CD4-positive, CD25-positive, alpha-beta regulatory T cell (primary cell): Measurements from ENCODE around the gene GPR183. TPM values are rescaled to one million over a fixed set of nuclear protein-coding genes. Genes with fewer than 3 reads are reported as not detected.
A peak's percentile ranks its signal among the peaks of the same experiment; 100 is the strongest.

Source experiments
- ATAC-seq, 2 donors: fragments of 150-1000 bp; cut with Tn5 transposase; one replicate each; pipeline ENCODE4 v1.10.0; 2021; ENCODE audit warnings: low read depth in 2 of 2, moderate number of reproducible peaks in 2 of 2, moderate library complexity in 1 of 2
- DNase-seq, 3 donors: peaks; one replicate each; pipeline versions ENCODE4 v3.0.0 to v3.0.0-alpha.2; 2012 to 2022; ENCODE audit warnings: mixed read lengths in 1 of 3
- H3K27ac ChIP-seq: one replicate; pipeline ENCODE4 v1.7.0; 2013; ENCODE audit warnings: mild to moderate bottlenecking, low read length; ENCODE audit not compliant: insufficient read depth, poor library complexity, severe bottlenecking
- H3K27me3 ChIP-seq: one replicate; pipeline ENCODE4 v1.7.0; 2013; ENCODE audit warnings: low read length; ENCODE audit not compliant: control insufficient read depth, insufficient read depth
- H3K36me3 ChIP-seq: one replicate; pipeline ENCODE4 v1.7.0; 2013; ENCODE audit warnings: mild to moderate bottlenecking, low read length, moderate library complexity; ENCODE audit not compliant: control insufficient read depth, insufficient read depth
- H3K4me1 ChIP-seq: 2 replicates; pipeline ENCODE4 v1.7.0; 2013; ENCODE audit warnings: mild to moderate bottlenecking, low read length; ENCODE audit not compliant: insufficient read depth, control insufficient read depth, poor library complexity, severe bottlenecking
- H3K4me3 ChIP-seq: one replicate; pipeline ENCODE4 v1.7.0; 2013; ENCODE audit warnings: low read depth, mild to moderate bottlenecking, low read length, moderate library complexity
- H3K9me3 ChIP-seq, 2 experiments: 1 replicate in 1 of 2; 2 replicates in 1 of 2; pipeline ENCODE4 v1.7.0; 2013; ENCODE audit warnings: low read length in 2 of 2, mild to moderate bottlenecking in 1 of 2, moderate library complexity in 1 of 2; ENCODE audit not compliant: control insufficient read depth in 2 of 2
- H3K27ac Mint-ChIP-seq, 3 donors: one replicate each; pipeline ENCODE4 v1.8.0; 2020 to 2022; ENCODE audit warnings: mild to moderate bottlenecking in 3 of 3, mixed read lengths in 3 of 3, moderate library complexity in 2 of 3
- H3K27me3 Mint-ChIP-seq: one replicate; pipeline ENCODE4 v1.8.0; 2022; ENCODE audit warnings: mild to moderate bottlenecking, mixed read lengths
- H3K36me3 Mint-ChIP-seq: one replicate; pipeline ENCODE4 v1.8.0; 2020; ENCODE audit warnings: mixed read lengths
- H3K4me1 Mint-ChIP-seq, 4 donors: one replicate each; pipeline ENCODE4 v1.8.0; 2020 to 2022; ENCODE audit warnings: mixed read lengths in 4 of 4, mild to moderate bottlenecking in 1 of 4
- H3K4me3 Mint-ChIP-seq, 4 donors: one replicate each; pipeline ENCODE4 v1.8.0; 2020 to 2022; ENCODE audit warnings: mild to moderate bottlenecking in 4 of 4, mixed read lengths in 4 of 4, moderate library complexity in 3 of 4
- H3K9me3 Mint-ChIP-seq, 7 donors: one replicate each; pipeline ENCODE4 v1.8.0; 2020 to 2022; ENCODE audit warnings: mixed read lengths in 7 of 7, mild to moderate bottlenecking in 3 of 7, moderate library complexity in 2 of 7
- polyA plus RNA-seq, 4 donors: library from polyadenylated mRNA; unstranded; fragments of 300-500 nt; fragmentation: Illumina TruSeq; gene quantifications; one replicate each; pipeline ENCODE4 v1.2.3, GENCODE V29; 2021
- total RNA-seq: library from RNA; stranded (reverse); gene quantifications from one replicate; pipeline ENCODE4 v1.2.3, GENCODE V29; 2022

GPR183 gene
- total and polyA plus RNA-seq, 5 donors from 2014 or later, result 206 to 418 (median 306) TPM

DNA sequence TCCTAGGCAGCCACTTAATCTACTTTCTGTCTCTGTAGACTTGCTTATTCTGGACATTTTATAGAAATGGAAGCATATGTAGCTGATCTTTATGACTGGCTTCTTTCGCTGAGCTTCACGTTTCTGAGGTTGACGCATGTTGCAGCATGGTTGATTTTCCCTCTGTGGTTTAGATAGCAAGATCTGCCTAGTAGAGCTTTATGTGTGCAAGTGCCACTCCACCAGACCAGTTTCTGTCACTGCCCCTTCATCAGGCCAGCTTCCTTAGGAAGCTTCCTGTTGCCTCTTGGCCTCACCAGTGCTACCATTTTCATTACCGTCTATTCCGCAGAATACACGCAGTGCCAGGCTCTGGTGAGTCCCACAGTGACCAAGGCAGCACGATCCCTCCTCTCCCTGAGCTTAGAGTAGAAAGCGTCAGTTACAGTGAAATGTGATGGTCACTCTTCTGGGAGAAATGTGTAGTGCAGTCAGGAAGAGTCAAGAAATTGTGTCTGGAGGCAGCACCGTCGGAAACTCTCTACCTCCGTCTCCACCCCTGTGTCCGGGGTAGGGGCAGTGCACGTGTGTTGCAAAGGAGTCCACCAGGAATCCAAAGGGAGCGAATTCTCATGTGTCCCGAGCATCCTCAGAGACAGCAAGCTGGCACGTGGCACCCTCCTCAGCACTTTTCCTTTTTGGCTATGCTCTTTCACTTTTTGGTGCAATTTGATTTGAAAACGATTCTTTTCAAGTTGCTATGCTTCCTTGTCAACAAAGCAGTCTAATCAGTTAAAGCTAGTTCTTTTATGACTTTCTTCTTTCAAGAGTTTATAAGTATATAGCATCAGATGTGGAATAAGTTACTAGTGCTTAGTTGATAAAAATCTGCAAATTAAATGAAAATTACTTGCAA is 45.4 kb upstream of the GPR183 start:
- H3K36me3 Mint-ChIP-seq, result peaks cover 40% of the 10 kb centered on the region
- Histone ChIP-seq H3K36me3 (peaks cover 21% of the 10 kb centered on the region), H3K27ac (peak overlapping the region; percentile 97), H3K4me3 (peak overlapping the region; percentile 68), H3K4me1 (peaks cover 73% of the 10 kb centered on the region), H3K27me3 (no peaks in the 10 kb centered on the region), H3K9me3 (no peaks in the 10 kb centered on the region)
- H3K4me1 Mint-ChIP-seq, result peaks cover 24 to 95% (median 77%) of the 10 kb centered on the region in 4 donors
- peak overlapping the region; percentile 93 to 100 (median 99) for H3K27ac Mint-ChIP-seq
- DNase-seq (no peak), ATAC-seq (no peak)
- H3K4me3 Mint-ChIP-seq, result peak overlapping the region; percentile 57 to 65 (median 64)
- H3K27me3 Mint-ChIP-seq, result no peaks in the 10 kb centered on the region
- no peaks in the 10 kb centered on the region for H3K9me3 Mint-ChIP-seq

DNA sequence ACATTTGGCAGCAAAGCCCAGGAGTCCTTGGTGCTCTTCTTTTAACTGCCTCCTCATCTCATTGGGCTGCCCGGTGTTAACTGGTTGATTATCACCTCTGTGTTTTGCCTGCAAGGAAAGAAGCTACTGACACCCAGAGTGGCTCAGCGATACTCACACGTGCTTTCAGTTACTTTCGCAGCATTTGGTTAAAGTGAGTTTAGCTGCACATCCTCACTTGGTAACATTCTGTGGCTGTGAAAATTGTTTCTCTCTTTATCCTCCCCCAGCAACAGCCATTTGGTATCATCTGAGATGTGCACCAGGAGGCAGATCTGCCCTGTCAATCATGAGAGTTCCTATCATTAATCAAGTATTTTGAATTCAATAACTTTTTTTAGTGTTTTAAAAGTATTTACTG is 44.6 kb upstream of the GPR183 start:
- ATAC-seq, result peak; percentile 30 to 47
- peak overlapping the region; percentile 93 to 100 (median 93) for H3K27ac Mint-ChIP-seq
- H3K9me3 Mint-ChIP-seq, result no peaks in the 10 kb centered on the region
- Histone ChIP-seq H3K4me3 (peak overlapping the region; percentile 68), H3K36me3 (peaks cover 27% of the 10 kb centered on the region), H3K27me3 (no peaks in the 10 kb centered on the region), H3K9me3 (no peaks in the 10 kb centered on the region), H3K27ac (peak overlapping the region; percentile 97), H3K4me1 (peaks cover 69% of the 10 kb centered on the region)
- H3K4me1 Mint-ChIP-seq, result peaks cover 16 to 95% (median 74%) of the 10 kb centered on the region in 4 donors
- peaks cover 48% of the 10 kb centered on the region for H3K36me3 Mint-ChIP-seq
- H3K4me3 Mint-ChIP-seq, result peak overlapping the region; percentile 1 to 65 (median 62)
- peak in 2 of 3 donors; percentile 59 to 71 for DNase-seq
- no peaks in the 10 kb centered on the region for H3K27me3 Mint-ChIP-seq

GRCh38 chr13:99350191-99350590 is 43.0 kb upstream of the GPR183 start:
- H3K9me3 ChIP-seq, result no peaks in the 10 kb centered on the region
- H3K4me3 Mint-ChIP-seq, result peak overlapping the region in 2 of 4 donors; percentile 9 to 28
- H3K4me1 ChIP-seq, result peaks cover 53% of the 10 kb centered on the region
- no peaks in the 10 kb centered on the region for H3K27me3 ChIP-seq
- no peaks in the 10 kb centered on the region for H3K9me3 Mint-ChIP-seq
- no peak for DNase-seq
- H3K4me3 ChIP-seq, result no peak overlapping the region
- peaks cover 60% of the 10 kb centered on the region for H3K36me3 Mint-ChIP-seq
- H3K4me1 Mint-ChIP-seq, result peaks cover 9 to 90% (median 70%) of the 10 kb centered on the region in 4 donors
- no peaks in the 10 kb centered on the region for H3K27me3 Mint-ChIP-seq
- no peak for ATAC-seq
- peak overlapping the region; percentile 89 to 100 (median 93) for H3K27ac Mint-ChIP-seq
- no peak overlapping the region for H3K27ac ChIP-seq
- peaks cover 30% of the 10 kb centered on the region for H3K36me3 ChIP-seq

GRCh38 chr13:99347911-99348451 is 40.8 kb upstream of the GPR183 start:
- Mint-ChIP-seq H3K9me3 (peaks cover 0 to 3% (median 0%) of the 10 kb centered on the region in 7 donors), H3K36me3 (peaks cover 74% of the 10 kb centered on the region), H3K27ac (peak overlapping the region; percentile 26 to 100 (median 87)), H3K4me1 (peaks cover 15 to 86% (median 55%) of the 10 kb centered on the region in 4 donors), H3K4me3 (peak overlapping the region in 1 of 4 donors; percentile 37), H3K27me3 (no peaks in the 10 kb centered on the region)
- H3K4me3 ChIP-seq, result no peak overlapping the region
- no peak overlapping the region for H3K27ac ChIP-seq
- no peaks in the 10 kb centered on the region for H3K27me3 ChIP-seq
- no peak for DNase-seq
- ATAC-seq, result no peak
- H3K9me3 ChIP-seq, result no peaks in the 10 kb centered on the region
- peaks cover 31% of the 10 kb centered on the region for H3K4me1 ChIP-seq
- H3K36me3 ChIP-seq, result peaks cover 42% of the 10 kb centered on the region

- Mint-ChIP-seq H3K27ac (peak overlapping the region; percentile 26 to 100 (median 87)), H3K9me3 (peaks cover 0 to 3% (median 0%) of the 10 kb centered on the region in 7 donors), H3K27me3 (no peaks in the 10 kb centered on the region), H3K4me1 (peaks cover 13 to 83% (median 51%) of the 10 kb centered on the region in 4 donors), H3K4me3 (peak overlapping the region in 1 of 4 donors; percentile 37), H3K36me3 (peaks cover 76% of the 10 kb centered on the region)
- no peak for ATAC-seq
- Histone ChIP-seq H3K27ac (no peak overlapping the region), H3K36me3 (peaks cover 47% of the 10 kb centered on the region), H3K4me3 (no peak overlapping the region), H3K27me3 (no peaks in the 10 kb centered on the region), H3K9me3 (no peaks in the 10 kb centered on the region), H3K4me1 (peaks cover 25% of the 10 kb centered on the region)
- no peak for DNase-seq
Observed at GRCh38 chr13:99347335-99347878, 40.2 kb upstream of the GPR183 start.

- peaks cover 18% of the 10 kb centered on the region for H3K4me1 ChIP-seq
Observed at GRCh38 chr13:99346335-99347042, 39.3 kb upstream of the GPR183 start.

DNA sequence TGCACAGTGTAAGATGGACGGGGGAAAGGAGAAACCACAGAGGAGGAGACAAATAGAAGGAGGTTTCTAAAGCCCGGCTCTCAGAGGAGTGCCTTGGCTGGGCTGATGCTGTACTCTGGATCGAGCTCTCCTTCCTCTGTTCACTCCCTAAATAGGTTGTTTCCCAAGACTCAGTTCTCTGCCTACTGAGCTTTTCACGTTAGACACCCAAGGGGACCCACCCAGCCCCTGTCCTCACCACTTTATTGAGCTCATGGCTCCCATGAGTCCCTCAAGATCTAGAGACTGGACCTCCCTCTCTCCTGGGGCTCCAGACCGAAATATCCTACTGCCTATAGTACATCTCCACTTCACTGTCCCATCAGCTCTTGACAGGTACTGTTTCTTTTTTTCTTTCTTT is 38.1 kb upstream of the GPR183 start:
- peaks cover 19% of the 10 kb centered on the region for H3K4me1 ChIP-seq
- no peak for ATAC-seq
- H3K4me1 Mint-ChIP-seq, result peaks cover 24 to 83% (median 51%) of the 10 kb centered on the region in 4 donors

More at GRCh38 chr13:99346335-99347042, 39.3 kb upstream of the GPR183 start:
- H3K27me3 Mint-ChIP-seq, result no peaks in the 10 kb centered on the region
- H3K36me3 ChIP-seq, result peaks cover 56% of the 10 kb centered on the region
- peaks cover 17 to 83% (median 49%) of the 10 kb centered on the region in 4 donors for H3K4me1 Mint-ChIP-seq
- peak overlapping the region; percentile 88 to 96 (median 90) for H3K27ac Mint-ChIP-seq
- H3K27me3 ChIP-seq, result no peaks in the 10 kb centered on the region
- H3K36me3 Mint-ChIP-seq, result peaks cover 82% of the 10 kb centered on the region
- peaks cover 0 to 3% (median 0%) of the 10 kb centered on the region in 7 donors for H3K9me3 Mint-ChIP-seq
- ATAC-seq (no peak), DNase-seq (no peak)
- no peak overlapping the region for H3K4me3 ChIP-seq
- no peak overlapping the region for H3K27ac ChIP-seq
- no peak overlapping the region for H3K4me3 Mint-ChIP-seq
- no peaks in the 10 kb centered on the region for H3K9me3 ChIP-seq

More for the DNA sequence above, 38.1 kb upstream of the GPR183 start:
- Histone ChIP-seq H3K27me3 (no peaks in the 10 kb centered on the region), H3K27ac (no peak overlapping the region), H3K9me3 (no peaks in the 10 kb centered on the region), H3K36me3 (peaks cover 59% of the 10 kb centered on the region), H3K4me3 (no peak overlapping the region)
- Mint-ChIP-seq H3K4me3 (no peak overlapping the region), H3K9me3 (peaks cover 0 to 3% (median 0%) of the 10 kb centered on the region in 7 donors), H3K27me3 (no peaks in the 10 kb centered on the region), H3K36me3 (peaks cover 84% of the 10 kb centered on the region), H3K27ac (peak overlapping the region; percentile 76 to 90 (median 88))
- DNase-seq, result no peak
